Measurements from ENCODE around the gene UBE2O. TPM values are rescaled to one million over a fixed set of nuclear protein-coding genes. Genes with fewer than 3 reads are reported as not detected.

Gene UBE2O
- total RNA-seq, 1 donor from 2014 or later: 33.5 TPM

DNA sequence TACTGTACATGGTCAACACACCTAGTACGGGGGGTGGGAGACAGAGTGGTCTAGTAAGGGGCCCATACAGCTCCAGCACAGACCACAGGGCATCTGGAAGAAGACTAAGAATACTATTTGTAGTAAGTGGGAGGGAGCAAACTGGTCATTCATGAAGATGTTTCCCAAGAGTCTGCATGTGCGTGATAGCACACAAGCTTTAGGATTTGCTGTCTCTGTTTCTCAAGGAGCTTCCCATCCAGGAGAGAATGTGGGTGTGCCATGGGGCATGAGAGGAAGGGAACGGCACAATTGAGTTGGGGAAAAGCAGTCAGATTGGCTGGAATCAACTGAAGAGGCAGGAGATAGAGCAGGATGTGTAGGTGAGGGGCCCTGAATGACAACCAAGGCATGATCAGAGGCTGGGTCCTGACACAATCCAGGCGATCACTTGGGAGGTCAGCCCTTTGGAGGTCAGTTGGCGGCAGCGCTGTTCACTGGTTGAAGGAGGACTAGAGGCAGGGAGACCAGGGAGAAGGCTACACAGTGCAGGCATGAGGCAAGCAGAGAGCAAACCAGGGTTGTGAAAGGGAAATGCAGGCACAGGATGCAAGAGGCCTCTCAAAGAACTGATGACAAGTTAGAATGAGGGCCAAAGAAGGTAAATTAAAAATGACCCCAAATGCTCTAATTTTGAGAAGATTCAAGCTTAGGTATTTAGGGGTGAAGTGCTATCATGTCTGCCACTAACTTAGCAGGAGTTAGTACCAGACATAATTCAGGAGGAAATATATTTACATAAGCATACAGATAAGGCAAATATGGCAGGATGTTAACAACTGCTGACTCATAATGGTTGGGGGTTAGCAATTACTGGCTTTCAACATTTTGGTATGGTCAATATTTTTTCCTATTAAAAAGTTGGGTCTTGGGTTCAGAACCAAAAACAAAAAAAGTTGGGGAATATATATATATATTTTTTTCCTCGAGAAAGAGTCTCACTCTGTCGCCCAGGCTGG is 10.3 kb downstream of the UBE2O start:
- DNase-seq (ENCODE audit: extremely low read depth, low read depth, low spot score): no peak

GRCh38 chr17:76441686-76442340 is 11.1 kb downstream of the UBE2O start:
- no peak for DNase-seq (ENCODE audit: extremely low read depth, low read depth, low spot score)

DNA sequence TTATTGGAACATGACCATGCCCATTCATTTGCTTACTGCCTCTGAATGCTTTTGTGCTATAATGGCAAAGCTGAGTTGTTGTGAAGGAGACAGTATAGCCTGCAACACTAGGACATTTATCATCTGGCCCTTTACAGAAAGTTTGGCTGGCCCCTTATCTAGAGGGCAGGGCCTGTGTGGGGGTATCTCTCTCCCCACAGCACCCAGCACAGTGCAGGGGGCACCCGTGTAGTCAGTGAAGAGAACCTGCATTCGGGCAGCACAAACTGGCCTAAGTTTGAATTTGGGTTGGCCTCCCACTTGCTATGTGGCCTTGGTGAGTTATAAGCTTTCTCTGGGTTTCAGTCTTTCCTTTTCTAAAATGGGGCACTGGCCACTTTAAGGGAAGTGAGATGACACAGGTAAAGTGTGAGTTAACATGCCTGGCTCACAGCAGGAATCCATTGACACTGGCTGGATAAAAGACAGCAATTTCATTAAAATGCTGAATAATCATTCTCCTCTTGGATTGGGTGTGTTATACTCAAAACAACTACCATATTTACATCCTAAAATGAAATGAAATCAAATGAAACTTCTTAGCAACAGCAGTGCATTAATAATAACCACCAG is 12.1 kb downstream of the UBE2O start:
- DNase-seq (ENCODE audit: extremely low read depth, low read depth, low spot score): no peak

- DNase-seq (ENCODE audit: extremely low read depth, low read depth, low spot score): no peak
These were observed 13.5 kb downstream of the UBE2O start for GRCh38 chr17:76439314-76439928.

GRCh38 chr17:76438906-76439305 is 14.0 kb downstream of the UBE2O start:
- DNase-seq (ENCODE audit: extremely low read depth, low read depth, low spot score): no peak

DNA sequence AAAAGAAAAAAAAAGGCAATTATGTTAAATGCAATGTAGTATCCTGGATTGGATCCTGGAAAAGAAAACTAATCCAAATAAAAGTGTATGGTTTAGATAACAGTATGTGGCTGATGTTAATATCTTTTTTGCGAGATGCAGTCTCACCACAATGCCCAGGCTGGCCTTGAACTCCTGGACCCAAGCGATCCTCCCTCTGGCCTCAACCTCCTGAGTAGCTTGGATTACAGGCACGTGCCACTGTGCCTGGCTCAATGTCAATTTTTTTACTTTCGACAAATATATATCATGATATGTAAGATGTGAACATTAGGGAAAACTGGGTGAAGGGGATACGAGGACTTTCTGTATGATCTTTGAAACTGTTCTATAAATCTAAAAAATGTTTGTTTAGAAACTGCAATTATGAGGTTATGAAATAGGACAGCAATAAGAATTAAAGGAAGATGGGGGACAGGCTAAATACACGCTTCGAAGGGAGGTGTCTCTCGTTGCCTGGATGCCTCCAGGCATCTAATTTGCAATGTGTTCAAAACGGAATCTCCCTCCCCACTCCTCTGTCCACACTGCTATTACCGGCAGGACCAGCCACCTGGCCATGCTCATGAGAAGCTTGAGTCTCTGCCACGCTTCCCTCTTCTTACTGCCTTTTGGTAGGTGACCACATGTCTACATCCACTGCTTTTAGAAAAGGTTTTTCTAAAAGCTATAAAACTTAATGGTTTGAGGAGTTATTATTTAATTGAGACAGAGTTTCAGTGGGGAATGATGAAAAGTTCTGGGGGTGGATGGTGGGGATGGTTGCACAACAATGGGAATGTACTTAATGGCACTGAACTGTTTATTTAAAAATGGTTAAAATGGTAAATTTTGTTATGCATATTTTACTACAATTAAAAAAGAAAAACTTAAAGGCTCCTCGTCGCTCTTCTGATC is 15.2 kb downstream of the UBE2O start:
- no peak for DNase-seq (ENCODE audit: extremely low read depth, low read depth, low spot score)

DNA sequence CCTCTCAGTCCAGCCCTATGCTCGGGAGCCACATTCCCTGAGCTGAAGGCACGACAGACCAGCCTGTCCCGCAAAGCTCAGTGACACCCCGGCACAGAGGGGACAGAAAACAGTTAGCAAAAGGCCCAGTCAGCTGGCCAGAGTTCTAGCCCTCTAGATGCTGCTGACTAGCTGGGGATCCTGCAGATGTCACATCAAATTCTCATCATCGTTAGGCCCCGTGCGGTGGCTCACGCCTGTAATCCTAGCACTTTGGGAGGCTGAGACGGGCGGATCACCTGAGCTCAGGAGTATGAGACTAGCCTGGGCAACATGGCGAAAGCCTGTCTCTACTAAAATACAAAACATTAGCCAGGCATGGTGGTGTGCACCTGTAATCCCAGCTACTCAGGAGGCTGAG is 17.2 kb downstream of the UBE2O start:
- DNase-seq (ENCODE audit: extremely low read depth, low read depth, low spot score): no peak

- no peak for DNase-seq (ENCODE audit: extremely low read depth, low read depth, low spot score)
These were observed 18.1 kb downstream of the UBE2O start for GRCh38 chr17:76434870-76435269.

GRCh38 chr17:76433693-76434092 is 19.3 kb downstream of the UBE2O start:
- DNase-seq (ENCODE audit: extremely low read depth, low read depth, low spot score): no peak

GRCh38 chr17:76432712-76433336 is 20.1 kb downstream of the UBE2O start:
- DNase-seq (ENCODE audit: extremely low read depth, low read depth, low spot score): no peak

- no peak for DNase-seq (ENCODE audit: extremely low read depth, low read depth, low spot score)
These were observed 20.9 kb downstream of the UBE2O start for GRCh38 chr17:76432004-76432403.

DNA sequence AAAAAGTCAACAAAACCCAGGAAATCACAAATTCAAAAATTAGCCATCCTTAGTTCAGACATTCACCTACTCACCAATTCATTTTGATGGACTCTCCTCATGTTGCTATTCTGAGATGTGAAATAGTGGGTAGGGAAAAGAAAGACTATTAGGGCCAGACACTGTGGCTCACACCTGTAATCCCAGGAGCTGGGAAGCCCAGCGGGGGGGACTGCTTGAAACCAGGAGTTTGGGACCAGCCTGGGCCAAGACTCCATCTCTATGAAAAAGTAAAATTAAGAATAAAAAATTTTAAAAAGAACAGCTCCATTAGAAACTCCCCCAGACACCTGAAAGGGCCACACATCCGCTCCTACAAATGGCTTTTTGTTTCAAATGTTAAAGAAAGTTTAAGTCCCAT is 21.4 kb downstream of the UBE2O start:
- DNase-seq (ENCODE audit: extremely low read depth, low read depth, low spot score): no peak

- DNase-seq (ENCODE audit: extremely low read depth, low read depth, low spot score): no peak
These were observed 24.4 kb downstream of the UBE2O start for GRCh38 chr17:76428511-76428910.

DNA sequence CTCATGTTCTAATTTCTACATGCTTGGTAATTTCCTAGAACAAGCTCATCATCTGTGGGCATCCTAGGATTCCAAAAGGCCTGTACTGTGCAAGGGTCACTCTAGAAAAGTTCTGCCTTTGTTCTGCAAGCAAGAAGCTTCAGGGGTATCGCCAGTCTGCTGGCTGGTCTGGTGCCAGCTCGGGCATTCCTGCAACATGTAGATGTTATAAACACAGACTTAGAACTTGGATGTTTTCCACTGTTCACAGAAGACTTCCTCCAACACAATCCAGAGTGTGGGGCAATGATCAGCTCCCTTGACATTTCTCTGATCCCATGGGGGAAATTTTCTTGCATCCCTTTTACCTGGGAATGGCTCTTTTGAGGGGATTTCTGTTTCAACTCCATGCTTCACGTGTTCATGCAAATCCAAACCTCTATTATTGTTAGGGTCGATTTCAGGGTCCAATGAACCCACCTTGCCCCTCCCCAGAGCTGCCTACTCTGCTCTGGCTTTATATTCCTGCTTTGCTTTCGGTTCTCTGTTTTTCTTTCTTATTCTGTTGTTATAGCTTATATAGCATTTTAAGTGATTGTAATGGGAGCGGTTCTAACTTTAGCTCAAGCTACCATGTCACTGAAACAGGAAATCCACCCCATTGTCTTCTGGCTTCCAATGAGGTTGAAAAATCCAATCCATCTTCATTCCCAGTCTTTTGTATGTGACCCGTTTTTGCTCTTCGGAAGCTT is 25.3 kb downstream of the UBE2O start:
- DNase-seq (ENCODE audit: extremely low read depth, low read depth, low spot score): no peak

DNA sequence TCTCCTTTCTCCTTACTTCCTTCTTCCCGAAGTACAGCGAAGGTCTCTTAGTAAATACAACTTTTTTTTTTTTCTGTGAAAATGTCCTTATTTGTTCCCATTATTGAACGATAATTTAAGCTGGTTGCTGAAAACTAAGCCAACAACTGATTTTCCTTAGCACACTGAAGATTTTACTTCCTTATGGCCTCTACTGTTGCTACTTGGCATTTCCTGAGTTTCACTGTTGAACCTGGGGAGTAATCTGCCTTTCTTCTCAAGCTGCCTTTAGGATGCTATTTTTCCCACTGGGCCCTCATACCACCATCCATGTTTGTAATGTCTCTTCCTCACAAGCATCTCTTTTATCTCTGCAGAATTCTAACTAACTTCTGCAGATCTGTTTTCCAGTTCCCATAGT is 26.1 kb downstream of the UBE2O start:
- no peak for DNase-seq (ENCODE audit: extremely low read depth, low read depth, low spot score)

- DNase-seq (ENCODE audit: extremely low read depth, low read depth, low spot score): no peak
These were observed 30.1 kb downstream of the UBE2O start for GRCh38 chr17:76422860-76423259.

DNA sequence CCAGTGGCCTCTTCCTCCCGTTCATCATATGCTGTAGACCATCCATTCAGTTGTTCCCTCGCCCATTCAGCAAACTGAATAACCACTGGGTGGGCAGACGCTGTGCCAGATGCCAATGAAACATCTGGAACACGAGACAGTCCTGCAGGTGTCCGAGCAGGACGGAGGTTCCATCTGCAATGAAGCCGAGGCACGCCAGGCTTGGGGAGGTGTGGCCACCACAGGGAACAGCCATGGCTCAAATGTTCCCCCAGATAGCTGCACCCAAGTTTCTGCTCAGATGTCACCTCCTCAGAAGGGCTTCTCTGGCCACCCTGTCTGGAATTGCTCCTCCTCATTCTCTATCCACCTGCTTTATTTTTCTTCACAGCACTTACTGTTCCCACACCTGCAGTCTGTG is 30.5 kb downstream of the UBE2O start:
- DNase-seq (ENCODE audit: extremely low read depth, low read depth, low spot score): no peak

DNA sequence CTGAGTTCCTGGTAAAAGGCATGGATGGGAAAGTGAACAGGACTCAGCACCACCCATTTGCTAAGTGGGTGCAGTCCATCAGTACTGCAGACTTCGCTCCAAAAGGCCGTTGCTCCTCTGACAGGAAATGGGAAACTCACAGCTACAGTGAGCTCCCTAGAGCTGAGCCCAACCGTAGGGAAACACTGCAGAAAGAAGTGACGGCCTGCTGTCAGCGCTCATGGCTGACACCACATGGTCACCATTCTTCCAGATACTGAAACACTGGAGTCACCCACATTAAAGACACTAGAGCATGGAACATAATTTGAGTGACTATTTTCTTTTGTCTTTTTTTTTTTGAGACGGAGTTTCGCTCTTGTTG is 31.9 kb downstream of the UBE2O start:
- DNase-seq (ENCODE audit: extremely low read depth, low read depth, low spot score): no peak
